Measurements from ENCODE around the gene AFAP1L1.
"Not testable (repeated sequence)": the region's sequence is repeated elsewhere in the genome, so short reads cannot be mapped to it uniquely, and the experiment has no call there.

AFAP1L1 gene

GRCh38 chr5:149374303-149374702 is 102.6 kb downstream of the AFAP1L1 start:
- no peak for DNase-seq (ENCODE audit: low read depth)

- DNase-seq (ENCODE audit: low read depth): no peak
Measured at GRCh38 chr5:149374801-149375200, 103.1 kb downstream of the AFAP1L1 start.

- no peak for DNase-seq (ENCODE audit: low read depth)
Measured at GRCh38 chr5:149375434-149375833, 103.8 kb downstream of the AFAP1L1 start.

- no peak for DNase-seq (ENCODE audit: low read depth)
Measured at GRCh38 chr5:149376104-149376503, 104.4 kb downstream of the AFAP1L1 start.

GRCh38 chr5:149376711-149377447 is 105.2 kb downstream of the AFAP1L1 start:
- no peak for DNase-seq (ENCODE audit: low read depth)

- DNase-seq (ENCODE audit: low read depth): no peak
Measured at GRCh38 chr5:149378241-149378820, 106.7 kb downstream of the AFAP1L1 start.

GRCh38 chr5:149379177-149379761 is 107.6 kb downstream of the AFAP1L1 start, which contains the start of gene IL17B:
TSS of gene IL17B (minus strand) at chr5:149379292. CDS start at chr5:149379225, 67 bp downstream.
- no peak for DNase-seq (ENCODE audit: low read depth)

GRCh38 chr5:149379818-149380374 is 108.2 kb downstream of the AFAP1L1 start:
- DNase-seq (ENCODE audit: low read depth): no peak

GRCh38 chr5:149380466-149381121 is 108.9 kb downstream of the AFAP1L1 start:
- no peak for DNase-seq (ENCODE audit: low read depth)

- no peak for DNase-seq (ENCODE audit: low read depth)
Measured at GRCh38 chr5:149381261-149381985, 109.8 kb downstream of the AFAP1L1 start.

- peak; percentile 55 for DNase-seq (ENCODE audit: low read depth)
Measured at GRCh38 chr5:149381986-149382338, 110.3 kb downstream of the AFAP1L1 start.

- DNase-seq (ENCODE audit: low read depth): no peak
Measured at GRCh38 chr5:149382517-149383220, 111.0 kb downstream of the AFAP1L1 start.

- no peak for DNase-seq (ENCODE audit: low read depth)
Measured at GRCh38 chr5:149383399-149383798, 111.7 kb downstream of the AFAP1L1 start.

GRCh38 chr5:149386166-149386565 is 114.5 kb downstream of the AFAP1L1 start:
- no peak for DNase-seq (ENCODE audit: low read depth)

GRCh38 chr5:149387081-149387631 is 115.5 kb downstream of the AFAP1L1 start:
- DNase-seq (ENCODE audit: low read depth): no peak

- DNase-seq (ENCODE audit: low read depth): no peak
Measured at GRCh38 chr5:149387982-149388381, 116.3 kb downstream of the AFAP1L1 start.

GRCh38 chr5:149388498-149389190 is 117.0 kb downstream of the AFAP1L1 start:
- no peak for DNase-seq (ENCODE audit: low read depth)

- no peak for DNase-seq (ENCODE audit: low read depth)
Measured at GRCh38 chr5:149389552-149390495, 118.2 kb downstream of the AFAP1L1 start.

GRCh38 chr5:149391076-149391475 is 119.4 kb downstream of the AFAP1L1 start:
- DNase-seq (ENCODE audit: low read depth): not testable (repeated sequence)

Measured in stimulated activated CD8-positive, alpha-beta memory T cell treated with anti-CD3 and anti-CD28 coated beads, Interleukin-15, amount 100 ng/mL, for 1 hour (primary cell).